NCI-H1105 (cell line): ENCODE data around the gene SEMA4D.

Experiments
- DNase-seq: peaks from one replicate; lab custom pipeline; 2025; lab: John Stamatoyannopoulos, UW

The SEMA4D gene

DNA sequence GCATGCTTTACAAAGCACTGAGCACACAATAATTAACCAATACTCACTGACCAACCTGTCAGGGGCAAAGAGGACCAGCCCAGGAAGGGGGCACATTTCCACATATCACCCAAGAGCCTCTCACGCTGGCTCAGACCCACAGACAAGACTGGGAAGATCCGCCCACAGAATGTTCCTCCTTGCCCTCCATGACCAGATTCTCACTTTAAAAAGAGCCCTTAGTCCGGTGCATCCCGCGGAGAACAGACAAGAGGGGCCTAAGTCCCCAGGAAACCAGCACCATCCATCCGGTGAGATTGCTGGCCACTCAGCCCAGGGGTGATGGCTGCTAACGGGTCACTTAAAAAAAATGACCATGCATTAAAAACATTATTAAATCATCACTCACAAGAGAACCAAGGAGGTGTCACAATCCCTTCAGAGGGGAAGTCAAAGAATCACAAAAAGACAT is 32.9 kb downstream of the SEMA4D start:
- no peak for DNase-seq

DNA sequence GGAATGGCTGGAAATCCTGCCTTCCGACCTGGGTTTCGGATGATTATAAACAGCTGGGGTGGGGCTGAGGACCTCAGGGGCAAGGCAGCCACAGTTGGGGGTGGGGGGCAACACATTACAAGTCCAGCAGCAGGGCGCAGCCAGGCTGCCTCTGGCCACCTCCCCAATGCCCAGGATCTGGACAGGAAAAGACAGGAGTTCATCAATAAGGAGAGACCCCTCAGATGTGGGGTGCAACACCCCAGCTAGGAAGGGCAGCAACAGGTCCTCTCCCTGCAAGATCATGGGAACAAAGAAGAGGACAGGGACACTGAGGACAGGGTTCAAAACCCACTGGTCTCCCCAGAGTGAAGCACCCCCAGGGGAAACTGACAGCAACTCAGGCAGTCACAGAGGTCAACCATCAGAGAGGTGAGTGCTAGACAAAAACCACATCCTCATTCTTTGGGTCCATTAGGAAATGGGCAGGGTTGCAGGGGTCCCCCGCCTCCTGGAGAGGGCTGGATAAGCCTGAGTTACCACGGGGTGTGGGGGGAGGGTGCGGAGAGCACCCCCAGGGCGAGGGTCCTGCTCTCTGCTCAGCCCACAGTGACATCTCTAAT is 33.5 kb downstream of the SEMA4D start:
- DNase-seq = no peak

GRCh38 chr9:89462817-89463683 is 34.9 kb downstream of the SEMA4D start:
- DNase-seq = no peak

DNA sequence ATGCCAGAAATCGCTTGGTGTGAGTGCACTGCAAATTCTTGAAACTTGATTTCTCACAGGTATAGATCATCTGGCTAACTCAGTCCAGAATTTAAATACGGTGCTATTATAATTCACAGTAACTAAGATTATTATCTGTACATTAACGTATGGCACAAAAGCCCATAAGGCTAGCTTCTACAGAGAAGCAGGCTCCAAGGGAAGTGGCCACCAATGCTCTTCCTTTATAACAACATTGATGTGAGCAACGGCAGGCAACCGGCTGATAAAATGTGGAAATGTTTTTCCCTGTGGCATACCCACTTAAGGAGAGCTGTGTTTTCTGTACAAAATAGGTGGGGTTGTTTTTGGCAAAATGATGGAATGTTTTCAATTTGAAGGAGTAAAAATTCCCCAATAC is 35.7 kb downstream of the SEMA4D start:
- no peak for DNase-seq

DNA sequence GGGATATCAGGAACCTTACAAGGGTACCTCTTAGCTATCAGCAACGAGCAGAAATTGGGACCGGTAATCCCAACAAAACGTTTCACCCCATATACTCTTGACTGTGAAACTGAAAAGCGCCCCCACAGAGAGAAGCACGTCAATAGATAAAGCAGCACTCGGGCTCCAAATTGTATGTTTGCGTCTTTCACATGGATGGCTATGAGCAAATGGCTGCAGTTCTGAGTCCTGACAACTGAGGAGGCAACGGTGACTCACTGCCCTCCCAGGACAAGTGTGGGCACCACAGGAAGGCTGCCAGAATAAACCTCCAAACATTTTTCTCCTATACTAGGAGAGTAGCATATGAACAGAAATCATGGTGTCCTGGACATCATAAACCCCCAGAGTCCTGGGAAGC is 36.6 kb downstream of the SEMA4D start:
- DNase-seq = no peak

GRCh38 chr9:89460551-89460950 is 37.4 kb downstream of the SEMA4D start:
- DNase-seq = no peak

- DNase-seq = no peak
Measured at GRCh38 chr9:89458768-89459496, 39.0 kb downstream of the SEMA4D start.

DNA sequence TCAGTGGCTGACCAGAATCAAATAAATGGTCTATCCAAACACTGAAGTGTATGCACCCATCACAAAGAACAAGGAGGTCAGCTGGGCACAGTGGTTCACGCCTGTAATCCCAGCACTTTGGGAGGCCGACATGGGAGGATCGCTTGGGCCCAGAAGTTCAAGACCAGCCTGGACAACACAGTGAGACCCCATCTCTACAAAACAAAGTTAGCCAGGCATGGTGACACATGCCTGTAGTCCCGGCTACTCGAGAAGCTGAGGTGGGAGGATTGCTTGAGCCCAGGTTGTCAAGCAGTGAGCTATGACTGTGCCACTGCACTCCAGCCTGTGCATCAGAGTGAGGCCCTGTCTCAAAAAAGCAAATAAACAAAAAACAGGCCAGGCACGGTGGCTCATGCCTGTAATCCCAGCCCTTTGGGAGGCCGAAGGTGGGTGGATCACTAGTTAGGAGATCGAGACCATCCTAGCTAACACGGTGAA is 40.5 kb downstream of the SEMA4D start:
- DNase-seq = no peak

GRCh38 chr9:89455356-89455824 is 42.5 kb downstream of the SEMA4D start:
- no peak for DNase-seq

- no peak for DNase-seq
Measured at GRCh38 chr9:89454498-89455355, 43.2 kb downstream of the SEMA4D start.

- no peak for DNase-seq
Measured at GRCh38 chr9:89453452-89453851, 44.5 kb downstream of the SEMA4D start.

DNA sequence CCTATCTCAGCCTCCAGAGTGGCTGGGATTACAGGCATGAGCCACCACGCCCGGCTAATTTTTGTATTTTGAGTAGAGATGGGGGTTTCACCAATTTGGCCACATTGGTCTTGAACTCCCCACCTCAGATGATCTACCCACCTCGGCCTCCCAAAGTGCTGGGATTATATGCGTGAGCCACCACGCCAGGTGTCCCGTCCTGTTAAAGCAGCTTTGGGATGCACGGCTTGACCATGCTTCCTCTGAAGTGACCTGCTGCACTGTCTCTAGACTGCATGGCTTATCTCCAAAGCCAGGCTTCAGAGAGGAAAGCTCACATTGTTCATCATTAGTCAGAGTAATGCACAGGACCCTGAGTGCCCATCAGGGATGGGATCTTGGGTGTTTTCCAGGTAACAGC is 45.4 kb downstream of the SEMA4D start:
- no peak for DNase-seq

DNA sequence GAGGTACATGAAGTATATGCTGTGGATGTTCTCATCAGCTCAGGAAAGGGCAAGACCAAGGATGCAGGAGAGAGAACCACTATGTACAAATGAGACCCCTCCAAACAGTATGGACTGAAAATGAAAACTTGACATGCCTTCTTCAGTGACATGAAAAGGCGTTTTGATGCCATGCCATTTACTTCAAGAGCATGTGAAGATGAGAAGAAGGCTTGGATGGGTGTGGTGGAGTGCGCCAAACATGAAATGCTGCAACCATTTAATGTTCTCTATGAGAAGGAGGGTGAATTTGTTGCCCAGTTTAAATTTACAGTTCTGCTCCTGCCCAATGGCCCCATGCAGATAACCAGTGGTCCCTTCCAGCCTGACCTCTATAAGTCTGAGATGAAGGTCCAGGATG is 47.7 kb downstream of the SEMA4D start:
- no peak for DNase-seq

- DNase-seq = no peak
Measured at GRCh38 chr9:89449261-89449671, 48.6 kb downstream of the SEMA4D start.

GRCh38 chr9:89448821-89449220 is 49.1 kb downstream of the SEMA4D start:
- no peak for DNase-seq

DNA sequence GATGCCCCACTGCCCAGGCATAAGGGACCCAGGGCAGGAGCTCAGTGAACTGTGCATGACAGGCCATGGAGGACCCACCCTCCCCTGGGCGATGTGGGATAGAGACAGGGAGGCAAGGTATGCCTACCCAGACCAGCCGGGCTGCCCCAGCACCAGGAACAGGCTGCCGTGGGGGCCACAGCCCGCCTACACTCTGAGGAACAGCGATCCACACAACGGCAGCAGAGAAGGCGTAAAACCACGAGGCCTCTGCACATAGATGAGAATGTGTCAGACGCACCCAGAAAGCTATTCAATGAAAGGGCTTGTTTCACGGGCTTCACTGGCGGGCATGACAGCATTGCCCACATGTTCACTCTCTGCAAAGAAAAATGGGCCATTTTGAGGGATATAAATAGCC is 49.5 kb downstream of the SEMA4D start:
- no peak for DNase-seq

DNA sequence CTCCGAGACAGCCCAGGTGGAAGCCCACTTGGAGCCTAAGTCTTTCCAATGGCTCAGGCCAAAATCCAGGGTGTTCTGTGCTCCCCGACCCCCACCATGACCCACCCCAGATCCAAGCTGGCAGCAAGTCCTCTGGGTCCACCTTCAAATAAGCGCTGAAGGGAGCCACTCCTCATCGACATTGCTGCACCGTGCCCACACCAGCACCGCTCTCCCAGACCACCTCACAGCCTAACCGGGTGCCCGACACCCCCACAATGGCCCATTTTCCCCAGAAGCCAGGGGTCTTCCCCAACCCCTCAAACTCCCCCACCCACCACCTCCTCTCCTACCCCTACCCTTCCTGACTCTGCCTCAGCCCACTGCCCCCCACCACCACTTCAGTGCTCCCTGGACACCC is 50.5 kb downstream of the SEMA4D start:
- DNase-seq = no peak

DNA sequence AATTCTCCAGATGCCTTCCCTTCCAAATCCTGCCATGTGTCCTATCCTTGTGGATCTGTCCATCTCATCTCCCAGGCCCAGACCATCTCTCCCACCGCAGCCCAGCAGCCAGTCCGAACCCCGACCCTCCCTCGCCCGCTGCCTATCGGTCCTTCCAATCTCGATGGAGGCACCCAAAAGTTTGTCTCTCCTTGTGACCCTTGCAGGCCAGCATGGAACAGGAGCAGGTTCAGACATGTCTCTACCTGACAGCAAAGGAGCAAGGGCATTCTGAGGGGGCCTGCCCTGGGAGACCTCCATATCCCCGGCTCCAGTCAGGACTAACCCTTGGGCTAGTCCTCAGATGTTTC is 51.0 kb downstream of the SEMA4D start:
- DNase-seq = no peak

DNA sequence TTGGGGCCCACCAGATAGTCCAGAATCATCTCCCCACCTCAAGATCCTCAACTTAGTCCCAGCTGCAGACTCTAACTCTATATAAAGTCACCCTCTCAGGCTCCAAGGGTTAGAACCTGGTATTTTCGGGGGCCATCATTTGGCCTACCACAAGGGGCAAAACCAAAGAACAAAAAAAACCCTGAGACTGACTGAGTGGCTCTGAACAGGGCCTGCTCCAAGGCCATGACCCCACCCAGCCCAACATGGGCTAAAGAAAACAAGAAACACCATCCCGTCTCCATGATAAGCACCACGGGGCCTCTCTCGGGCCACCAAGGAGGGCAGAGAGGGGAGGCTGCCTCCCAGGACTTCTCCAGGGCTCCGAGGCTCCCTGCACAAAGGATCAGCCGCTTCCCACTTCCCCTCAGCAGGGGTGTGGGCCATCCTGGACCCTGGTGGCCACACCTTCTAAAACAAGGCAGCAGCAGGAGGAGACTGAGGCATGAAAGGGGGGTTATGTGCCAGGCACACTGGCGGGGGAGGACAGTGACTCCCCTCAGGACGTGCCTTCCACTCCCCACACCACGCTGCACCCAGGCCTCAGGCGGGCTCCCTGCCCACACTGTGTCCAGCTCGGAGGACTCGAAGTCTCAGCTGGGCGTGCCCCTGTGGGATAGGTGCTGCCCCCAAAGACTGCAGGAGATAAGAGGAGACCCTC is 51.5 kb downstream of the SEMA4D start:
- DNase-seq = no peak

DNA sequence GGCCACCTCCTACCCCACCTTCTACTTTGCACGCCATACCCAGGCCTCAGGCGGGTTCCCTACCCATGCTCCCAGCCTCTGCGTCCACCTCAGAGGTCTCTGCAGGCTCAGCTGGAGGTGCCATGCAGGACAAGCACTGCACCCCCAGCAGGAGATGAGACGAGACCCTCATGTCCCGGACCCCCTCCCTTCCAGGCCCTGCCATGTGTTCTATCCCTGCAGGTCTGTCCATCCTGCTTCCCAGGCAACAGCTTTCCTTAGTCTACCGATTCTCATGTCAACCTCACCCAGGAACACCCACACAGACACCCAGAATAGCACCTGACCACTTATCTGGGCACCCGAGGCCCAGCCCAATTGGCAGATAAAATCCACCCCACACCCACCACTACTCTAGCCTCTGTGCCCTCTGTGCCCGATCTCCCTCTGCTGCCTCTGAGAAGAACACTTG is 52.1 kb downstream of the SEMA4D start:
- DNase-seq = no peak
